ENCODE data around the gene PIP4K2A. TPM values are rescaled to one million over a fixed set of nuclear protein-coding genes. Genes with fewer than 3 reads are reported as not detected.

The PIP4K2A gene
- total RNA-seq, 1 experiment from 2014 or later: 21.4 TPM

DNA sequence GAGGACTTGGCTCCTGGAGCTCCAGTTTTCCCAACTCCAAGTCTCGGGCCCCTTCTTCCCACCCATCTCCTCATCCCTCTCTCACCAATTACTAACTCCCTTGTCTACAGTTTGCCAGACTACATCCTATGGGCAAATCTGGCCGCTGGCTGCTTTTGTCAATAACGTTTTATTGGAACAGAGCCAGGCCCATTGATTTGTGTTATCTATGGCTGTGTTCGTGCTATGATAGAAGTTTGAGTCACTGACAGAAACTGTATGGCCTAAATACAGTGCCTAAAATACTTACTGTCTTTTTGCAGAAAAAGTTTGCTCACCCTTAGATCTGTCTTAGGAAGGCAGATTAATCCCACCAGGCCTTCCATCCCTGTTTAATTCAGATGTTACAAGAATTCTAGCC, 71.3 kb downstream of the PIP4K2A start:
- H3K79me2 ChIP-seq (ENCODE audit: low read depth): no peaks in the 10 kb centered on the region; the same call in 1 of the 2 replicates
- ChIA-PET POLR2A (ENCODE audit: unreplicated experiment) (no interaction called here), CTCF (no interaction called here)
- H3K9me2 ChIP-seq (ENCODE audit: insufficient read depth): no peaks in the 10 kb centered on the region
- H3F3A ChIP-seq (ENCODE audit: insufficient read depth, low read depth): no peaks in the 10 kb centered on the region
- H3K4me3 ChIP-seq: no peak overlapping the region
- no TSS peak for BruUV-seq (replicated peaks)
- H4K20me1 ChIP-seq (ENCODE audit: insufficient read depth): no peaks in the 10 kb centered on the region
- intact Hi-C loops (cut with micrococcal nuclease; ENCODE audit: unreplicated experiment): no loop called here
- TF ChIP-seq EZH2 (IDR thresholded peaks at IDR 0.05; ENCODE audit: low read depth): no peak
- TF ChIP-seq, protein P1, sequence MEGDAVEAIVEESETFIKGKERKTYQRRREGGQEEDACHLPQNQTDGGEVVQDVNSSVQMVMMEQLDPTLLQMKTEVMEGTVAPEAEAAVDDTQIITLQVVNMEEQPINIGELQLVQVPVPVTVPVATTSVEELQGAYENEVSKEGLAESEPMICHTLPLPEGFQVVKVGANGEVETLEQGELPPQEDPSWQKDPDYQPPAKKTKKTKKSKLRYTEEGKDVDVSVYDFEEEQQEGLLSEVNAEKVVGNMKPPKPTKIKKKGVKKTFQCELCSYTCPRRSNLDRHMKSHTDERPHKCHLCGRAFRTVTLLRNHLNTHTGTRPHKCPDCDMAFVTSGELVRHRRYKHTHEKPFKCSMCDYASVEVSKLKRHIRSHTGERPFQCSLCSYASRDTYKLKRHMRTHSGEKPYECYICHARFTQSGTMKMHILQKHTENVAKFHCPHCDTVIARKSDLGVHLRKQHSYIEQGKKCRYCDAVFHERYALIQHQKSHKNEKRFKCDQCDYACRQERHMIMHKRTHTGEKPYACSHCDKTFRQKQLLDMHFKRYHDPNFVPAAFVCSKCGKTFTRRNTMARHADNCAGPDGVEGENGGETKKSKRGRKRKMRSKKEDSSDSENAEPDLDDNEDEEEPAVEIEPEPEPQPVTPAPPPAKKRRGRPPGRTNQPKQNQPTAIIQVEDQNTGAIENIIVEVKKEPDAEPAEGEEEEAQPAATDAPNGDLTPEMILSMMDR (conservative IDR thresholded peaks at IDR 0.05): no peak
- H3K9me3 ChIP-seq (ENCODE audit: insufficient read depth, low read depth): no peaks in the 10 kb centered on the region
- H2AFZ ChIP-seq: no peak overlapping the region
- no peaks in the 10 kb centered on the region for H3K4me1 ChIP-seq (replicated peaks; ENCODE audit: insufficient read depth)
- no peak overlapping the region for H3K4me2 ChIP-seq
- H3K27ac ChIP-seq: no peak overlapping the region
- no peak for DNase-seq
- no peaks in the 10 kb centered on the region for H3K27me3 ChIP-seq (ENCODE audit: insufficient read depth, low read depth)
- H3K36me3 ChIP-seq (ENCODE audit: low read depth): no peaks in the 10 kb centered on the region

GRCh38 chr10:22641743-22642142, 72.6 kb downstream of the PIP4K2A start:
- H3K27me3 ChIP-seq (ENCODE audit: insufficient read depth, low read depth): no peaks in the 10 kb centered on the region
- no peak for DNase-seq
- POLR2A ChIA-PET (ENCODE audit: unreplicated experiment): no interaction called here
- no peak overlapping the region for H3K4me3 ChIP-seq
- TF ChIP-seq EZH2 (IDR thresholded peaks at IDR 0.05; ENCODE audit: low read depth): no peak
- TF ChIP-seq, protein P1 (conservative IDR thresholded peaks at IDR 0.05): no peak
- H3K79me2 ChIP-seq (ENCODE audit: low read depth): peaks cover 4% of the 10 kb centered on the region; the same call in 1 of the 2 replicates
- no peaks in the 10 kb centered on the region for H3K4me1 ChIP-seq (replicated peaks; ENCODE audit: insufficient read depth)
- intact Hi-C loops (cut with micrococcal nuclease; ENCODE audit: unreplicated experiment): no loop called here
- no peaks in the 10 kb centered on the region for H3F3A ChIP-seq (ENCODE audit: insufficient read depth, low read depth)
- H3K36me3 ChIP-seq (ENCODE audit: low read depth): no peaks in the 10 kb centered on the region
- no peaks in the 10 kb centered on the region for H4K20me1 ChIP-seq (ENCODE audit: insufficient read depth)
- CTCF ChIA-PET: interaction anchor here (0.6 kb wide), 1 partner anchor 36 kb away, joined by 3 read pairs; no protein-coding TSS in a partner anchor
- H3K4me2 ChIP-seq: no peak overlapping the region
- no TSS peak for BruUV-seq (replicated peaks)
- no peak overlapping the region for H2AFZ ChIP-seq
- no peak overlapping the region for H3K27ac ChIP-seq
- no peaks in the 10 kb centered on the region for H3K9me3 ChIP-seq (ENCODE audit: insufficient read depth, low read depth)
- H3K9me2 ChIP-seq (ENCODE audit: insufficient read depth): no peaks in the 10 kb centered on the region

- H3K4me3 ChIP-seq: no peak overlapping the region
- no peaks in the 10 kb centered on the region for H3K36me3 ChIP-seq (ENCODE audit: low read depth)
- H3K27ac ChIP-seq: no peak overlapping the region
- H3K79me2 ChIP-seq (ENCODE audit: low read depth): peaks cover 4% of the 10 kb centered on the region; the same call in 1 of the 2 replicates
- no peaks in the 10 kb centered on the region for H3K27me3 ChIP-seq (ENCODE audit: insufficient read depth, low read depth)
- TF ChIP-seq, protein P1 (conservative IDR thresholded peaks at IDR 0.05): no peak
- no peak for TF ChIP-seq EZH2 (IDR thresholded peaks at IDR 0.05; ENCODE audit: low read depth)
- no peak overlapping the region for H3K4me2 ChIP-seq
- H4K20me1 ChIP-seq (ENCODE audit: insufficient read depth): no peaks in the 10 kb centered on the region
- no peaks in the 10 kb centered on the region for H3F3A ChIP-seq (ENCODE audit: insufficient read depth, low read depth)
- no peak overlapping the region for H2AFZ ChIP-seq
- ChIA-PET CTCF (interaction anchor here (0.6 kb wide), 1 partner anchor 14 kb away, joined by 9 read pairs; no protein-coding TSS in a partner anchor), POLR2A (ENCODE audit: unreplicated experiment) (no interaction called here)
- H3K4me1 ChIP-seq (replicated peaks; ENCODE audit: insufficient read depth): no peaks in the 10 kb centered on the region
- no peaks in the 10 kb centered on the region for H3K9me2 ChIP-seq (ENCODE audit: insufficient read depth)
- BruUV-seq (replicated peaks): no TSS peak
- DNase-seq: no peak
- H3K9me3 ChIP-seq (ENCODE audit: insufficient read depth, low read depth): no peaks in the 10 kb centered on the region
- intact Hi-C loops (cut with micrococcal nuclease; ENCODE audit: unreplicated experiment): no loop called here
These were observed 74.0 kb downstream of the PIP4K2A start for GRCh38 chr10:22640359-22640758.
